ENCODE data around the gene RNH1. TPM values are rescaled to one million over a fixed set of nuclear protein-coding genes. Genes with fewer than 3 reads are reported as not detected.

Gene RNH1
- total RNA-seq, 1 donor from 2014 or later, result 237 TPM

DNA sequence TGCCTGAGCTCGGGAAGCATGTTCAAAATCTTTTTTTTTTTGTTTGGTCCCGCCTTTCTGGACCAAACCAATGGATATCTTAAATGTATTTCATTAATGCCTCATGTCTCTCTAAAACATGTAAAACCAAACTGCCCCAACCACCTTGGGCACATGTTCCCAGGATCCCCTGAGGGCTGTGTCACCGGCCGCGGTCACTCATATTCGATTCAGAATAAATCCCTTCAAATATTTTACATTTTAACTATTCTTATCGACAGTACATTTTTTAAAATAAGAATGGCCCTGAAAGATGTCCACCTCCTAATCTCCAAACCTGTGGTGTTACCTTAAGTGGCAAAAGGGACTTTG lies 2.1 kb downstream of the RNH1 start:
- H3K4me3 ChIP-seq, result peak overlapping the region; percentile 82
- peak overlapping the region; percentile 100 for H3K27ac ChIP-seq
- no peaks in the 10 kb centered on the region for H3K27me3 ChIP-seq (ENCODE audit: low read depth)
- ATAC-seq, result no peak
- TF ChIP-seq, protein P1, sequence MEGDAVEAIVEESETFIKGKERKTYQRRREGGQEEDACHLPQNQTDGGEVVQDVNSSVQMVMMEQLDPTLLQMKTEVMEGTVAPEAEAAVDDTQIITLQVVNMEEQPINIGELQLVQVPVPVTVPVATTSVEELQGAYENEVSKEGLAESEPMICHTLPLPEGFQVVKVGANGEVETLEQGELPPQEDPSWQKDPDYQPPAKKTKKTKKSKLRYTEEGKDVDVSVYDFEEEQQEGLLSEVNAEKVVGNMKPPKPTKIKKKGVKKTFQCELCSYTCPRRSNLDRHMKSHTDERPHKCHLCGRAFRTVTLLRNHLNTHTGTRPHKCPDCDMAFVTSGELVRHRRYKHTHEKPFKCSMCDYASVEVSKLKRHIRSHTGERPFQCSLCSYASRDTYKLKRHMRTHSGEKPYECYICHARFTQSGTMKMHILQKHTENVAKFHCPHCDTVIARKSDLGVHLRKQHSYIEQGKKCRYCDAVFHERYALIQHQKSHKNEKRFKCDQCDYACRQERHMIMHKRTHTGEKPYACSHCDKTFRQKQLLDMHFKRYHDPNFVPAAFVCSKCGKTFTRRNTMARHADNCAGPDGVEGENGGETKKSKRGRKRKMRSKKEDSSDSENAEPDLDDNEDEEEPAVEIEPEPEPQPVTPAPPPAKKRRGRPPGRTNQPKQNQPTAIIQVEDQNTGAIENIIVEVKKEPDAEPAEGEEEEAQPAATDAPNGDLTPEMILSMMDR (IDR thresholded peaks at IDR 0.05), result no peak
- no peak for DNase-seq
- intact Hi-C loops (cut with DNase I), result no loop called here
- H3K4me1 ChIP-seq, result peaks cover 53% of the 10 kb centered on the region
- no peaks in the 10 kb centered on the region for H3K9me3 ChIP-seq
- peaks cover 34% of the 10 kb centered on the region for H3K36me3 ChIP-seq

DNA sequence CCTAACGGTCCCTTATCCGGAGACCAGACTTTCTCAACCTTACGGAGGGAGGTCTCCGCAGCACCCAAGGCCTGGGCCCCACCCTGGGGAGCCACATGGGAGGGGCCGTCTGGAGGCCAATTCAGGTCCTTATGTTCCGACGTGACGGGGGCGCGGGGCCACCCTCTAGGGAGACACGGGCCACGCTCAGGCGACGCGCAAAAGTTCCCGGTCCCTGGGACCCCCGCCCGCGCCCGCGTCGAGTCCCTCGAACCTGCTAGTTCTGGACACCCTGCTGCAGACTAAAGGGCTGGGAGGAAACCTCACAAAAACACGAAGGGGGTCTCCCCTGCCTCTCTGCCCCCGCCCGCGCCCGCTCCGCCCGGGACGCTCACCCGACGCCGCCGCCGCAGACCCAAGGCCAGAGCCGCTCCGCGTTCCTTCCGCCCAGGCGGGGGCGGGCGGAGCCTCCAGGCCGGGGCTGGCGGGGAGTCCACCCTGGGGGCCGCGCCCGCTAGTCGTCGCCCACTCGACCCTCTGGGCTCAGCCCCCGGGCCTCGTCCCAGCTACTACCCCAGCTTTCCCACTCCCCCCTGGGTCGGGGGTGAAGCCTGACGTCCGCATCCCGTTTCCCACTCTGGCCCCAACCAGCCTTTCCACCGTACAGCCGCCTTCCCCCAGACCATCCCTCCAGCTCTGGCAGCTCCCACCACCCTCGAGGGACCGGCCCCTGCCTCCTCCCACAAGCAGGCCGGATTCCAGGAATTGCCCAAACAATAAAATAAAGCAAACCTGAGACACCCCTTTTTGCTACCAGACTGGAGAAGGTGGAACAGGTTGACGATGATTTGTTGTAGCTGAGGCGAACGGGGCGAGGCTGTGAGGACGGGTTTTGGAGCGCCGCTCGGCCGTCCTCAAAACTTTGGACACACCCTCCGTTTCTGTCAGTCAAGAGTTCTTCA lies 2.7 kb downstream of the RNH1 start:
- peaks cover 37% of the 10 kb centered on the region for H3K36me3 ChIP-seq
- intact Hi-C loops (cut with DNase I), result no loop called here
- DNase-seq (peak; percentile 72), ATAC-seq (no peak)
- H3K27ac ChIP-seq, result peak overlapping the region; percentile 100
- TF ChIP-seq, protein P1 (IDR thresholded peaks at IDR 0.05), result no peak
- H3K4me1 ChIP-seq, result peaks cover 53% of the 10 kb centered on the region
- peak overlapping the region; percentile 82 for H3K4me3 ChIP-seq
- H3K27me3 ChIP-seq (ENCODE audit: low read depth), result no peaks in the 10 kb centered on the region
- H3K9me3 ChIP-seq, result no peaks in the 10 kb centered on the region

DNA sequence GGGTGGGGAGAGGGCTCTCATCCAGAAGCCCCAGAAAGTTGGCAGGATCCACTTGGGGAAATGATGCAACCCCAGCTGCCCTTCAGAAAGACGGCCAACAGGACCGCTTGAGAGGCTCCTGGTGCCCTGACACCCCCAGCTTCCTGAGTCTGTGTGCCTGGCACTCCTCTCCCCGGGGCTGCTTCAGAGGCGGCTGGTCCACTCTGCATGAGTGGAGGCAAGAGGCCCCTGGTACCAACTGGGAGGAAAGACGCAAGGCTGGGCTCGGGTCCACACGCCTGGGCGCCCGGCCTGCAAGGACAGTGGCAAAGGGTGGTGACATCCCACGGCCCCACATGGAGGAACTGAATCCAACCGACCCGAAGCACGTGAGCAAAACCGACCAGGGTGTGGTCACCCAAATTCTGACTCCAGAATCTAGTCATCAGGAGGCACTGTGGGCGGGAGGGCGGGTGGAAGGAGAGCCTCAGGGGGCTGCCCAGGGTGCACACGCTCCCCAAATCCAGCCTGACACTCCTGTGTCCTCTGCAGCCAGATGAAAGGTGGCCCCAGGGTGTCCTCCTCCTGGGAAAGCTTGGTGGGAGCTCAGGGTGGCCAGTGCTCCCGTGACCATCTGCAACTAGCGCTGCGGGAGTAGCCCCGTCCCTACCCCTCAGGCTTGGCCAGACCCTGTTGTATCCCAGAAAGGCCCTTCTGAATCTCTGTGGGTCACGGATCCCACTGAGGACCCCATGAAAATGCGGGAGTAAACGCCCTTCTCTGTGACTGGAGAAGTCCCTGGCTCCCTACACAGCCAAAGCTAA lies 3.7 kb downstream of the RNH1 start:
- TF ChIP-seq, protein P1 (IDR thresholded peaks at IDR 0.05), result no peak
- Histone ChIP-seq H3K4me3 (peak overlapping the region; percentile 82), H3K9me3 (no peaks in the 10 kb centered on the region), H3K36me3 (peaks cover 37% of the 10 kb centered on the region), H3K27ac (peak overlapping the region; percentile 100), H3K4me1 (peaks cover 53% of the 10 kb centered on the region), H3K27me3 (ENCODE audit: low read depth) (no peaks in the 10 kb centered on the region)
- intact Hi-C loops (cut with DNase I), result no loop called here
- DNase-seq (peak; percentile 86), ATAC-seq (no peak)

GRCh38 chr11:502288-503178 lies 4.5 kb downstream of the RNH1 start:
- peaks cover 45% of the 10 kb centered on the region for H3K4me1 ChIP-seq
- intact Hi-C loops (cut with DNase I), result no loop called here
- H3K27me3 ChIP-seq (ENCODE audit: low read depth), result no peaks in the 10 kb centered on the region
- peak overlapping the region; percentile 82 for H3K4me3 ChIP-seq
- H3K9me3 ChIP-seq, result no peaks in the 10 kb centered on the region
- H3K36me3 ChIP-seq, result peaks cover 46% of the 10 kb centered on the region
- TF ChIP-seq, protein P1 (IDR thresholded peaks at IDR 0.05), result no peak
- H3K27ac ChIP-seq, result peak overlapping the region; percentile 100
- ATAC-seq (no peak), DNase-seq (no peak)

Data from lower lobe of right lung (tissue), 2 donors.